ENCODE measurements around the gene PPIL1. TPM values are rescaled to one million over a fixed set of nuclear protein-coding genes. Genes with fewer than 3 reads are reported as not detected.

Gene PPIL1
- total and polyA plus RNA-seq, 2 of the 4 experiments (the other 2 are of a cell fraction): 28.4 to 58.4 TPM

GRCh38 chr6:36821581-36822335 lies 52.8 kb downstream of the PPIL1 start:
- H2AFZ ChIP-seq (replicated peaks; ENCODE audit: low read length, poor library complexity): peak overlapping the region; percentile 43
- H3K56ac ChIP-seq (ENCODE audit: extremely low read depth, insufficient read depth, low read length): no peak overlapping the region
- 78% methylated on average over 6 of the region's 14 CpGs; no CpG with 5 or more reads in 1 of the 2 experiments for WGBS, 2 experiments (ENCODE audit: extremely low coverage in 2 of 2, insufficient read length in 1 of 2)
- no peaks in the 10 kb centered on the region for H3K79me1 ChIP-seq (ENCODE audit: low read depth in 1 of 2, low read length in 2 of 2)
- no peak overlapping the region; the same call in 2 of the 3 replicates for H2BK15ac ChIP-seq (ENCODE audit: low read depth, low read length)
- H3K18ac ChIP-seq (ENCODE audit: low read depth, low read length): no peak overlapping the region
- 0 out of 2 replicates have a peak overlapping the region, but pooled peaks have one; percentile 45 for H3K14ac ChIP-seq (replicated peaks; ENCODE audit: low read depth, low read length)
- no peak overlapping the region for H2BK5ac ChIP-seq (ENCODE audit: low read depth, low read length, poor library complexity, severe bottlenecking)
- DNase-seq (no peak), ATAC-seq (ENCODE audit: low read depth) (no peak)
- no peaks in the 10 kb centered on the region for H3K36me3 ChIP-seq (ENCODE audit: control insufficient read depth, insufficient read depth, low read length)
- H4K8ac ChIP-seq (ENCODE audit: low read depth in 2 of 2, low read length in 2 of 2): no peak overlapping the region
- H4K5ac ChIP-seq (ENCODE audit: low read depth, low read length): no peak overlapping the region
- TF ChIP-seq MAZ (IDR thresholded peaks at IDR 0.05; ENCODE audit: borderline replicate concordance, low read depth, low read length): no peak
- no peak for TF ChIP-seq ELK1 (IDR thresholded peaks at IDR 0.05; ENCODE audit: borderline replicate concordance, low read depth, low read length)
- TF ChIP-seq CHD1 (IDR thresholded peaks at IDR 0.05; ENCODE audit: low read depth, low read length): no peak
- no peak for TF ChIP-seq SMC3 (IDR thresholded peaks at IDR 0.05; ENCODE audit: low read depth, low read length)
- TF ChIP-seq RFX5 (IDR thresholded peaks at IDR 0.05; ENCODE audit: low read depth, low read length): no peak
- TF ChIP-seq USF2 (IDR thresholded peaks at IDR 0.05; ENCODE audit: low read depth, low read length): no peak
- no peak for TF ChIP-seq BHLHE40 (IDR thresholded peaks at IDR 0.05; ENCODE audit: low read depth, low read length)
- no peak for TF ChIP-seq FOS (IDR thresholded peaks at IDR 0.05; ENCODE audit: low read depth, low read length)
- TF ChIP-seq NFE2L2 (IDR thresholded peaks at IDR 0.05; ENCODE audit: low read depth, low read length): no peak
- no peak for TF ChIP-seq RCOR1 (IDR thresholded peaks at IDR 0.05; ENCODE audit: insufficient replicate concordance, low read length)
- no peak for TF ChIP-seq MAFK (IDR thresholded peaks at IDR 0.05; ENCODE audit: low read depth, low read length)
- no peak for TF ChIP-seq RAD21 (IDR thresholded peaks at IDR 0.05; ENCODE audit: low read length)
- no peak for TF ChIP-seq POLR2A (IDR thresholded peaks at IDR 0.05; ENCODE audit: low read depth, low read length)
- TF ChIP-seq CTCF (conservative IDR thresholded peaks at IDR 0.05; ENCODE audit: low read depth, low read length): no peak
- in situ Hi-C loops (cut with MboI; ENCODE audit: low sequenced_read_pairs): no loop called here
- peak overlapping the region; percentile 46 for H2AK5ac ChIP-seq (ENCODE audit: low read depth, low read length)
- H3K27ac ChIP-seq (ENCODE audit: insufficient read depth, low read length): no peak overlapping the region
- peaks cover 3% of the 10 kb centered on the region; the same call in 1 of the 2 replicates for H3K27me3 ChIP-seq (ENCODE audit: control insufficient read depth, insufficient read depth, low read length)
- no peaks in the 10 kb centered on the region for H3K9me3 ChIP-seq (ENCODE audit: control insufficient read depth, insufficient read depth, low read length)
- no peak overlapping the region for H3K4me3 ChIP-seq (ENCODE audit: insufficient read depth, low read depth, low read length)
- H4K20me1 ChIP-seq (ENCODE audit: insufficient read depth, low read length): no peaks in the 10 kb centered on the region
- H2BK120ac ChIP-seq (ENCODE audit: low read depth, low read length): no peak overlapping the region
- H3K4me1 ChIP-seq (ENCODE audit: control insufficient read depth, insufficient read depth, low read length): peaks cover 5% of the 10 kb centered on the region
- H3K23ac ChIP-seq (ENCODE audit: low read depth, low read length): no peak overlapping the region
- peaks cover 5% of the 10 kb centered on the region; the same call in 1 of the 2 replicates for H3K9me1 ChIP-seq (ENCODE audit: insufficient read depth, low read length)
- BruUV-seq (replicated peaks): no TSS peak
- CTCF ChIA-PET: no interaction called here
- peak overlapping the region; percentile 39 for H2AK9ac ChIP-seq (replicated peaks; ENCODE audit: low read depth, low read length, poor library complexity)
- H3K9ac ChIP-seq (ENCODE audit: low read depth, low read length): no peak overlapping the region
- intact Hi-C loops (cut with micrococcal nuclease): no loop called here
- H3K4me2 ChIP-seq (ENCODE audit: low read depth, low read length): no peak overlapping the region
- no peak overlapping the region for H4K91ac ChIP-seq (ENCODE audit: insufficient read depth, low read depth, low read length)
- dilution Hi-C loops (cut with HindIII; ENCODE audit: low sequenced_read_pairs, unreplicated experiment): no loop called here
- POLR2A ChIA-PET (ENCODE audit: unreplicated experiment): no interaction called here
- no peak overlapping the region for H3K4ac ChIP-seq (ENCODE audit: low read depth, low read length)
- no peak overlapping the region for H2BK20ac ChIP-seq (ENCODE audit: low read depth, low read length)

Measured in IMR-90 (cell line).